HG03108 (cell line): ENCODE measurements around the gene NCOA6.
"Not testable (repeated sequence)": the region's sequence is repeated elsewhere in the genome, so short reads cannot be mapped to it uniquely, and the experiment has no call there.

ENCODE experiments used
- ATAC-seq: cut with Tn5 transposase; IDR thresholded peaks from one replicate; pipeline ENCODE4 v1.9.1; 2021; ENCODE audit warnings: moderate library complexity; ENCODE audit not compliant: unreplicated experiment

Gene NCOA6

GRCh38 chr20:34722560-34722959, 102.9 kb downstream of the NCOA6 start:
- not testable (repeated sequence) for ATAC-seq

GRCh38 chr20:34720266-34720665, 105.2 kb downstream of the NCOA6 start:
- no peak for ATAC-seq

- peak; percentile 76 for ATAC-seq
Observed at GRCh38 chr20:34719242-34720017, 106.0 kb downstream of the NCOA6 start.

- no peak for ATAC-seq
Observed at GRCh38 chr20:34717230-34718095, 108.0 kb downstream of the NCOA6 start.

- no peak for ATAC-seq
Observed at GRCh38 chr20:34716921-34717229, 108.6 kb downstream of the NCOA6 start.

GRCh38 chr20:34715384-34715783, 110.1 kb downstream of the NCOA6 start:
- no peak for ATAC-seq

- not testable (repeated sequence) for ATAC-seq
Observed at GRCh38 chr20:34713944-34714515, 111.4 kb downstream of the NCOA6 start.

- no peak for ATAC-seq
Observed at GRCh38 chr20:34713194-34713943, 112.1 kb downstream of the NCOA6 start.

- ATAC-seq, result no peak
Observed at GRCh38 chr20:34712525-34713192, 112.8 kb downstream of the NCOA6 start.

- no peak for ATAC-seq
Observed at GRCh38 chr20:34711813-34712430, 113.5 kb downstream of the NCOA6 start.

- no peak for ATAC-seq
Observed at GRCh38 chr20:34710861-34711574, 114.4 kb downstream of the NCOA6 start.

GRCh38 chr20:34710568-34710839, 114.9 kb downstream of the NCOA6 start:
- ATAC-seq, result no peak

- peak; percentile 23 for ATAC-seq
Observed at GRCh38 chr20:34709831-34710567, 115.5 kb downstream of the NCOA6 start.

GRCh38 chr20:34709044-34709830, 116.2 kb downstream of the NCOA6 start:
- peak; percentile 37 for ATAC-seq

GRCh38 chr20:34708621-34709043, 116.8 kb downstream of the NCOA6 start:
- ATAC-seq, result no peak

GRCh38 chr20:34706912-34707784, 118.3 kb downstream of the NCOA6 start:
- no peak for ATAC-seq

GRCh38 chr20:34706302-34706875, 119.1 kb downstream of the NCOA6 start:
- no peak for ATAC-seq
